Liver (tissue), 3 donors: ENCODE data around the gene ACSL3.

ENCODE experiments used
- CTCF ChIP-seq: fragments of 150-350 bp; IDR thresholded peaks from 2 replicates; pipeline ENCODE4 v1.5.1; 2017; ENCODE audit warnings: improper control_type of control experiment, low read depth, low read length; ENCODE audit not compliant: missing input control
- HNF4G ChIP-seq: IDR thresholded peaks from 2 replicates; pipeline ENCODE4 v1.6.1; 2016; ENCODE audit warnings: antibody characterized with exemption
- REST ChIP-seq: IDR thresholded peaks from 2 replicates; pipeline ENCODE4 v1.6.1; 2016; ENCODE audit warnings: antibody characterized with exemption, mild to moderate bottlenecking
- SP1 ChIP-seq: IDR thresholded peaks from 2 replicates; pipeline ENCODE4 v1.6.1; 2018; ENCODE audit warnings: antibody characterized with exemption, mild to moderate bottlenecking
- TAF1 ChIP-seq: conservative IDR thresholded peaks from 2 replicates; pipeline ENCODE4 v1.6.1; 2016; ENCODE audit warnings: antibody characterized with exemption, mild to moderate bottlenecking
- YY1 ChIP-seq: IDR thresholded peaks from 2 replicates; pipeline ENCODE4 v1.6.1; 2016; ENCODE audit warnings: antibody characterized with exemption, mild to moderate bottlenecking
- TF ChIP-seq, protein P1 (sequence below): IDR thresholded peaks from 2 replicates; pipeline ENCODE4 v1.6.1; 2016; ENCODE audit warnings: antibody characterized with exemption
- TF ChIP-seq, protein P2 (sequence below): IDR thresholded peaks from 2 replicates; pipeline ENCODE4 v1.6.1; 2016; ENCODE audit warnings: antibody characterized with exemption
- donor health status: healthy.
- donor health status: healthy.

DNA sequence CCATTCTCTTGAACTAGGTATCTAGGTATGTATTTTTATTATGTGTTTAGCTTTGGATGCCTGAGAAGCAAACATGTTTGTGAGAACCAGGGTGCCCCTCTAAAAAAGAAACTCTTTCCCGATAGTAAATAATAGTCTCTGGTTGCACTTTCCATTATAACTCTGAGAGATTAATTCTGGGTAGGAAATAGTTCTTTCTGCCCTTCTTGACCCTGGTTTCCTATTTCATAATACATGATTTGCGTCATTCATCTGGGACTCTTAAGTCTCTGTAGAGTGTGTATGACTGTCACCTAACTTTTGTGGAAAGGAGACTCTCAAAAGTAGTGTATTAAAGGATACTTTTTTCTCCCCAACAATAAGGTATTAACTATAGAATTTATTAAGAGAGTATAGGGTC lies 31.5 kb downstream of the ACSL3 start:
- TF ChIP-seq CTCF: no peak
- no peak for TF ChIP-seq TAF1
- no peak for TF ChIP-seq SP1
- TF ChIP-seq REST: no peak
- TF ChIP-seq, protein P1, sequence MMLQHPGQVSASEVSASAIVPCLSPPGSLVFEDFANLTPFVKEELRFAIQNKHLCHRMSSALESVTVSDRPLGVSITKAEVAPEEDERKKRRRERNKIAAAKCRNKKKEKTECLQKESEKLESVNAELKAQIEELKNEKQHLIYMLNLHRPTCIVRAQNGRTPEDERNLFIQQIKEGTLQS: no peak
- TF ChIP-seq HNF4G: no peak
- TF ChIP-seq, protein P2, sequence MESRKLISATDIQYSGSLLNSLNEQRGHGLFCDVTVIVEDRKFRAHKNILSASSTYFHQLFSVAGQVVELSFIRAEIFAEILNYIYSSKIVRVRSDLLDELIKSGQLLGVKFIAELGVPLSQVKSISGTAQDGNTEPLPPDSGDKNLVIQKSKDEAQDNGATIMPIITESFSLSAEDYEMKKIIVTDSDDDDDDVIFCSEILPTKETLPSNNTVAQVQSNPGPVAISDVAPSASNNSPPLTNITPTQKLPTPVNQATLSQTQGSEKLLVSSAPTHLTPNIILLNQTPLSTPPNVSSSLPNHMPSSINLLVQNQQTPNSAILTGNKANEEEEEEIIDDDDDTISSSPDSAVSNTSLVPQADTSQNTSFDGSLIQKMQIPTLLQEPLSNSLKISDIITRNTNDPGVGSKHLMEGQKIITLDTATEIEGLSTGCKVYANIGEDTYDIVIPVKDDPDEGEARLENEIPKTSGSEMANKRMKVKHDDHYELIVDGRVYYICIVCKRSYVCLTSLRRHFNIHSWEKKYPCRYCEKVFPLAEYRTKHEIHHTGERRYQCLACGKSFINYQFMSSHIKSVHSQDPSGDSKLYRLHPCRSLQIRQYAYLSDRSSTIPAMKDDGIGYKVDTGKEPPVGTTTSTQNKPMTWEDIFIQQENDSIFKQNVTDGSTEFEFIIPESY: no peak
- TF ChIP-seq YY1: no peak
